ENCODE results near the gene KCTD19.
A peak's percentile ranks its signal among the peaks of the same experiment; 100 is the strongest.

KCTD19 gene

GRCh38 chr16:67339453-67339852, 12.9 kb upstream of the KCTD19 start:
- peak; percentile 28; the same call in 1 of the 2 replicates for TF ChIP-seq CTCF (conservative IDR thresholded peaks at IDR 0.05)
- no peak overlapping the region for H3K27ac ChIP-seq

GRCh38 chr16:67336648-67337047, 10.1 kb upstream of the KCTD19 start:
- no peak overlapping the region for H3K27ac ChIP-seq
- TF ChIP-seq CTCF (conservative IDR thresholded peaks at IDR 0.05), result no peak

GRCh38 chr16:67336116-67336515, 9.6 kb upstream of the KCTD19 start:
- no peak for TF ChIP-seq CTCF (conservative IDR thresholded peaks at IDR 0.05)
- H3K27ac ChIP-seq, result no peak overlapping the region

- TF ChIP-seq CTCF (conservative IDR thresholded peaks at IDR 0.05), result no peak
- H3K27ac ChIP-seq, result no peak overlapping the region
Observed at GRCh38 chr16:67333315-67333714, 6.8 kb upstream of the KCTD19 start.

GRCh38 chr16:67329901-67330300, 3.4 kb upstream of the KCTD19 start:
- no peak for TF ChIP-seq CTCF (conservative IDR thresholded peaks at IDR 0.05)
- H3K27ac ChIP-seq, result no peak overlapping the region

- no peak overlapping the region for H3K27ac ChIP-seq
Observed at GRCh38 chr16:67327743-67328142, 1.2 kb upstream of the KCTD19 start.

GRCh38 chr16:67326115-67326471, 448 bp downstream of the KCTD19 start:
- no peak for TF ChIP-seq CTCF (conservative IDR thresholded peaks at IDR 0.05)
- no peak overlapping the region for H3K27ac ChIP-seq

More at GRCh38 chr16:67327743-67328142, 1.2 kb upstream of the KCTD19 start:
- TF ChIP-seq CTCF (conservative IDR thresholded peaks at IDR 0.05), result no peak

- no peak for TF ChIP-seq CTCF (conservative IDR thresholded peaks at IDR 0.05)
- H3K27ac ChIP-seq, result no peak overlapping the region
Observed at GRCh38 chr16:67317853-67318252, 8.7 kb downstream of the KCTD19 start.

Data from VCaP (cell line).